K562 (cell line): ENCODE measurements around the gene GTF2A2. TPM values are rescaled to one million over a fixed set of nuclear protein-coding genes. Genes with fewer than 3 reads are reported as not detected.

ENCODE experiments used
- HES1 ChIP-seq: fragments of 450-650 bp; IDR thresholded peaks from 2 replicates; pipeline ENCODE4 v1.6.1; 2016; ENCODE audit warnings: low read depth, mild to moderate bottlenecking, moderate library complexity
- HMBOX1 ChIP-seq: sonication (generic); IDR thresholded peaks from 2 replicates; pipeline ENCODE4 v1.6.1; 2016
- MGA ChIP-seq: fragments of 450-650 bp; IDR thresholded peaks from 2 replicates; pipeline ENCODE4 v1.6.1; 2016; ENCODE audit warnings: mild to moderate bottlenecking, moderate library complexity
- NCOR1 ChIP-seq: fragments of 450-650 bp; IDR thresholded peaks from 2 replicates; pipeline ENCODE4 v1.6.1; 2016; ENCODE audit warnings: mild to moderate bottlenecking, moderate library complexity
- SREBF2 ChIP-seq: sonication (generic); formaldehyde crosslinking; IDR thresholded peaks from 2 replicates; pipeline ENCODE4 v1.4.0; 2020; ENCODE audit warnings: mild to moderate bottlenecking, missing genetic modification reagents
- TCF7 ChIP-seq: sonication (generic); IDR thresholded peaks from 2 replicates; pipeline ENCODE4 v1.6.1; 2016; ENCODE audit warnings: antibody characterized with exemption, borderline replicate concordance
- polyA plus RNA-seq, 8 experiments: library from polyadenylated mRNA; depleted of rRNA in 4 of 8; stranded (reverse) in 5 of 8; unstranded in 3 of 8; fragments of >200 nt; fragmentation: Nextera tagmentation in 2 of 8; fragmentation: Illumina TruSeq in 1 of 8; extraction: Ambion mirVana in 2 of 8; extraction: Trizol in 1 of 8; gene quantifications; 2 replicates each; pipeline versions ENCODE4 v1.2.1 to v1.2.3, GENCODE V29; 2011 to 2014; ENCODE audit warnings: inconsistent platforms in 1 of 8, missing spikeins in 1 of 8
- total RNA-seq, 7 experiments: library from RNA; depleted of rRNA in 6 of 7; stranded (reverse); fragments of >200 nt in 6 of 7; fragmentation: Illumina TruSeq in 2 of 7; extraction: Trizol in 2 of 7; gene quantifications; 2 replicates each; pipeline versions ENCODE4 v1.2.1 to v1.2.3, GENCODE V29; 2011 to 2021; ENCODE audit warnings: low replicate concordance in 1 of 7

The GTF2A2 gene
- total and polyA plus RNA-seq, 9 of the 15 experiments (the other 6 are each of a cell fraction or from before 2014, with no cell fraction given) = 128 to 656 (median 172) TPM

- TF ChIP-seq MGA (peak; percentile 29; the same call in 1 of the 2 replicates), HMBOX1 (peak; percentile 59), HES1 (no peak; the same call in 1 of the 2 replicates), SREBF2 (no peak), TCF7 (no peak), NCOR1 (peak; percentile 33; the same call in 1 of the 2 replicates)
These were observed 32.4 kb upstream of the GTF2A2 start (continued) for GRCh38 chr15:59689626-59690236.
